CD14-positive monocyte (primary cell): ENCODE results near the gene COMMD1. TPM values are rescaled to one million over a fixed set of nuclear protein-coding genes. Genes with fewer than 3 reads are reported as not detected.

Experiments used
- DNase-seq, 3 donors: peaks; one replicate each; pipeline ENCODE4 v3.0.0-alpha.2; 2011 to 2022
- H2AFZ ChIP-seq: 2 replicates; pipeline ENCODE4 v1.6.0; 2012; ENCODE audit warnings: mild to moderate bottlenecking, low read depth, low read length, inconsistent platforms; ENCODE audit not compliant: insufficient read depth, poor library complexity, severe bottlenecking
- H3K27ac ChIP-seq, 2 donors: 1 replicate in 1 of 2; 2 replicates in 1 of 2; pipeline ENCODE4 v1.5.1; 2012 to 2013; ENCODE audit warnings: low read length in 2 of 2, control low read depth in 1 of 2, inconsistent platforms in 1 of 2, low read depth in 1 of 2, mild to moderate bottlenecking in 1 of 2
- H3K27me3 ChIP-seq, 2 donors: one replicate each; pipeline versions ENCODE4 v1.6.0 to v1.6.1; 2011 to 2013; ENCODE audit warnings: low read length in 2 of 2; ENCODE audit not compliant: control insufficient read depth in 2 of 2, insufficient read depth in 2 of 2
- H3K36me3 ChIP-seq, 2 donors: replicated peaks in 1 of 2; 1 replicate in 1 of 2; 2 replicates in 1 of 2; pipeline versions ENCODE4 v1.5.1 to v1.6.1; 2012 to 2013; ENCODE audit warnings: low read length in 2 of 2, control low read depth in 1 of 2, inconsistent platforms in 1 of 2, mild to moderate bottlenecking in 1 of 2; ENCODE audit not compliant: insufficient read depth in 2 of 2, control insufficient read depth in 1 of 2
- H3K4me1 ChIP-seq, 2 donors: 1 replicate in 1 of 2; 2 replicates in 1 of 2; pipeline versions ENCODE4 v1.5.1 to v1.6.1; 2012 to 2013; ENCODE audit warnings: low read length in 2 of 2, control low read depth in 1 of 2, inconsistent platforms in 1 of 2, mild to moderate bottlenecking in 1 of 2, moderate library complexity in 1 of 2; ENCODE audit not compliant: insufficient read depth in 2 of 2, control insufficient read depth in 1 of 2
- H3K4me2 ChIP-seq: replicated peaks from 2 replicates; pipeline ENCODE3; 2012; ENCODE audit warnings: low read length, moderate library complexity, mild to moderate bottlenecking; ENCODE audit not compliant: poor library complexity, severe bottlenecking; ENCODE audit errors: extremely low read depth
- H3K4me3 ChIP-seq, 3 experiments: fragments of 200-600 bp in 1 of 3; sonication (generic) in 1 of 3; replicated peaks in 1 of 3; 1 replicate in 2 of 3; 2 replicates in 1 of 3; pipeline ENCODE4 v1.5.1; 2011 to 2013; ENCODE audit warnings: low read length in 3 of 3, mild to moderate bottlenecking in 3 of 3, control low read depth in 2 of 3, low read depth in 2 of 3, inconsistent platforms in 1 of 3, moderate library complexity in 1 of 3
- H3K79me2 ChIP-seq: 2 replicates; pipeline ENCODE4 v1.6.0; 2012; ENCODE audit warnings: mild to moderate bottlenecking, control low read depth, inconsistent platforms, low read length, moderate library complexity; ENCODE audit not compliant: insufficient read depth
- H3K9ac ChIP-seq: 2 replicates; pipeline ENCODE4 v1.6.0; 2017; ENCODE audit warnings: low read length, mild to moderate bottlenecking; ENCODE audit not compliant: insufficient read depth, poor library complexity, severe bottlenecking
- H3K9me3 ChIP-seq, 2 donors: replicated peaks in 1 of 2; 1 replicate in 1 of 2; 2 replicates in 1 of 2; pipeline versions ENCODE4 v1.5.1 to v1.6.1; 2012 to 2013; ENCODE audit warnings: low read length in 2 of 2, control low read depth in 1 of 2; ENCODE audit not compliant: control insufficient read depth in 1 of 2, insufficient read depth in 1 of 2
- H4K20me1 ChIP-seq: 2 replicates; pipeline ENCODE4 v1.6.0; 2012; ENCODE audit warnings: mild to moderate bottlenecking, low read length, control low read depth, moderate library complexity; ENCODE audit not compliant: insufficient read depth
- H3K27ac Mint-ChIP-seq, 7 donors: one replicate each; pipeline ENCODE4 v1.8.0; 2020; ENCODE audit warnings: mild to moderate bottlenecking in 7 of 7, mixed read lengths in 7 of 7, moderate library complexity in 6 of 7, inconsistent platforms in 2 of 7
- H3K27me3 Mint-ChIP-seq, 3 donors: one replicate each; pipeline ENCODE4 v1.8.0; 2021 to 2022; ENCODE audit warnings: low read depth in 3 of 3, mild to moderate bottlenecking in 3 of 3, mixed read lengths in 3 of 3, moderate library complexity in 3 of 3, inconsistent platforms in 1 of 3
- H3K36me3 Mint-ChIP-seq, 2 donors: one replicate each; pipeline ENCODE4 v1.8.0; 2020; ENCODE audit warnings: mixed read lengths in 2 of 2, inconsistent platforms in 1 of 2, mild to moderate bottlenecking in 1 of 2
- H3K4me1 Mint-ChIP-seq: one replicate; pipeline ENCODE4 v1.8.0; 2020; ENCODE audit warnings: mild to moderate bottlenecking, mixed read lengths
- H3K4me3 Mint-ChIP-seq, 2 donors: one replicate each; pipeline ENCODE4 v1.8.0; 2020; ENCODE audit warnings: mild to moderate bottlenecking in 2 of 2, mixed read lengths in 2 of 2, moderate library complexity in 1 of 2
- H3K9me3 Mint-ChIP-seq, 7 donors: one replicate each; pipeline ENCODE4 v1.8.0; 2020 to 2022; ENCODE audit warnings: mixed read lengths in 7 of 7, mild to moderate bottlenecking in 6 of 7, moderate library complexity in 6 of 7, inconsistent platforms in 2 of 7
- WGBS: methylation state at CpG from one replicate; pipeline ENCODE4 v1.1.5; 2013; ENCODE audit warnings: missing lambda C conversion rate; ENCODE audit not compliant: insufficient coverage; 5-methylcytosine and 5-hydroxymethylcytosine counted together
- intact Hi-C, 2 donors: fragments of 100-400 bp; cut with micrococcal nuclease; formaldehyde crosslinking; loops; one replicate each; pipeline versions ENCODE4 v1.15.0 to v1.15.1; 2023
- polyA plus RNA-seq, 3 donors: library from polyadenylated mRNA; depleted of rRNA in 1 of 3; unstranded in 2 of 3; stranded (reverse) in 1 of 3; fragments of 300-500 nt in 2 of 3; fragments of >200 nt in 1 of 3; fragmentation: Illumina TruSeq in 2 of 3; gene quantifications; 1 replicate in 2 of 3; 2 replicates in 1 of 3; pipeline ENCODE4 v1.2.3, GENCODE V29; 2012 to 2021
- TF ChIP-seq, protein P1 (sequence below): fragments of 200-600 bp; IDR thresholded peaks from one replicate; pipeline ENCODE4 v1.8.0; 2022; ENCODE audit warnings: antibody characterized with exemption, mild to moderate bottlenecking

Gene COMMD1
- polyA plus RNA-seq, 3 donors, result 25.2 to 82.1 (median 70.7) TPM

DNA sequence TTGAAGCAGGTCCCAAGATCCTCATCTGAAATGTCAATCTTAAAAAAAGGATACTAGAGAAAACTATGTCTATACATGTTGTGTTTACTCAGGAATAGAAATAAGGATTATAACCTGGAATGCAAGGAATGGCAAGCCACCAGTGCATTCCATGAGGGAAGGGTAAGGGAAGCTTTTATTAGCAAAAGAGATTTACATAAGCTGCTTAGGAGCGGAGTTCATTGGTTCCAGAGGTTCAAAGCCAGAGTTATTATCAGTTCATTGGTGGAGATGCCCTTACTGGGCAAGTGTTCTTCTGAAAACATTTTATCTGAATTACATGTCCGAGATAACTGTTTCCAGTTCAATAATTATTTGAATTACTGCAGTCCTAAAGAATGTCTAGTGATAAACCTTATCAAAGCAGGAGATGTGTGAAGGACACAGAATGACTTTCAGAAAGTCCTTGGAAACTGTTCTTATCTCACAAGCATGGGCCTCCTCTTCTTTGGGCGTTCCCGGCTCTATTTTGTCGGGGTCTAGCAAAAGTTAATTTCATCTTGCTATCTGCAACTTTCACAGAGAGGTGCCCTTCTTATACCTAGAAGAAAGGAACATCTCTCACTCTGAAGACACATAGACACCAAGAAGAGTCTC is 23.5 kb downstream of the COMMD1 start:
- Mint-ChIP-seq H3K27me3 (peaks cover 0 to 3% (median 1%) of the 10 kb centered on the region in 3 donors), H3K4me1 (peaks cover 4% of the 10 kb centered on the region), H3K4me3 (no peak overlapping the region), H3K36me3 (peaks cover 11 to 24% of the 10 kb centered on the region in 2 donors), H3K27ac (no peak overlapping the region), H3K9me3 (peaks cover 0 to 11% (median 2%) of the 10 kb centered on the region in 7 donors)
- Histone ChIP-seq H3K9ac (no peak overlapping the region), H4K20me1 (no peaks in the 10 kb centered on the region), H2AFZ (no peak overlapping the region), H3K4me1 (no peaks in the 10 kb centered on the region), H3K4me2 (no peak overlapping the region), H3K27me3 (no peaks in the 10 kb centered on the region), H3K9me3 (no peaks in the 10 kb centered on the region), H3K4me3 (no peak overlapping the region), H3K79me2 (no peaks in the 10 kb centered on the region), H3K36me3 (peaks cover 0 to 4% of the 10 kb centered on the region in 2 donors), H3K27ac (no peak overlapping the region)
- TF ChIP-seq, protein P1, sequence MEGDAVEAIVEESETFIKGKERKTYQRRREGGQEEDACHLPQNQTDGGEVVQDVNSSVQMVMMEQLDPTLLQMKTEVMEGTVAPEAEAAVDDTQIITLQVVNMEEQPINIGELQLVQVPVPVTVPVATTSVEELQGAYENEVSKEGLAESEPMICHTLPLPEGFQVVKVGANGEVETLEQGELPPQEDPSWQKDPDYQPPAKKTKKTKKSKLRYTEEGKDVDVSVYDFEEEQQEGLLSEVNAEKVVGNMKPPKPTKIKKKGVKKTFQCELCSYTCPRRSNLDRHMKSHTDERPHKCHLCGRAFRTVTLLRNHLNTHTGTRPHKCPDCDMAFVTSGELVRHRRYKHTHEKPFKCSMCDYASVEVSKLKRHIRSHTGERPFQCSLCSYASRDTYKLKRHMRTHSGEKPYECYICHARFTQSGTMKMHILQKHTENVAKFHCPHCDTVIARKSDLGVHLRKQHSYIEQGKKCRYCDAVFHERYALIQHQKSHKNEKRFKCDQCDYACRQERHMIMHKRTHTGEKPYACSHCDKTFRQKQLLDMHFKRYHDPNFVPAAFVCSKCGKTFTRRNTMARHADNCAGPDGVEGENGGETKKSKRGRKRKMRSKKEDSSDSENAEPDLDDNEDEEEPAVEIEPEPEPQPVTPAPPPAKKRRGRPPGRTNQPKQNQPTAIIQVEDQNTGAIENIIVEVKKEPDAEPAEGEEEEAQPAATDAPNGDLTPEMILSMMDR, result no peak
- no peak for DNase-seq
- intact Hi-C loops, result no loop called here
- WGBS, result 97% methylated on average over 4 of the region's 5 CpGs

DNA sequence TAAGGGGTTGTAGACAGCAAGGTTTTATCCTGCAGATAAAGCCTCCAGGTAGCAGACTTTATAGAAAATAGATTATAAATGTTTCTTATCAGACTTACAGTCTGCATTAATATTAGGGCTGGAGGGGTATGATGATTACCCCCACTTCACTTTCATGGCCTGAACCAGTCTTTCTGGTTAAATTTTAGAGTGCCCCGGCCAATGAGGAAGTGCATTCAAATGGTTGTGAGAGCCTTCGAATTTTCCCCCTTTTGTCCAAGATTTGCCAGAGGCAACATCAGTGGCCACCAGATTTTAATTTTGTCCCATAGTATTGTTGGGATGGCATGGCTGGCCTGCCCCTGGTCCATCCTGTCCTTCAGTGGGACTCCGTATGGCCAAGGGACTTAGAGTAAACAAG is 31.6 kb downstream of the COMMD1 start:
- no peak overlapping the region for H3K4me2 ChIP-seq
- H3K27ac Mint-ChIP-seq, result no peak overlapping the region
- no peaks in the 10 kb centered on the region for H3K36me3 ChIP-seq
- intact Hi-C loops, result no loop called here
- H2AFZ ChIP-seq, result no peak overlapping the region
- H4K20me1 ChIP-seq, result no peaks in the 10 kb centered on the region
- no peaks in the 10 kb centered on the region for H3K79me2 ChIP-seq
- WGBS, result no CpG with 5 or more reads among the region's 3 CpGs
- no peaks in the 10 kb centered on the region for H3K27me3 ChIP-seq
- H3K9me3 ChIP-seq, result no peaks in the 10 kb centered on the region
- no peak overlapping the region for H3K4me3 Mint-ChIP-seq
- H3K27ac ChIP-seq, result no peak overlapping the region
- TF ChIP-seq, protein P1, result no peak
- H3K9me3 Mint-ChIP-seq, result peaks cover 0 to 13% (median 0%) of the 10 kb centered on the region in 7 donors
- H3K9ac ChIP-seq, result no peak overlapping the region
- no peak for DNase-seq
- no peaks in the 10 kb centered on the region for H3K4me1 Mint-ChIP-seq
- H3K4me3 ChIP-seq, result no peak overlapping the region
- H3K36me3 Mint-ChIP-seq, result peaks cover 3 to 25% of the 10 kb centered on the region in 2 donors
- no peaks in the 10 kb centered on the region for H3K4me1 ChIP-seq
- H3K27me3 Mint-ChIP-seq, result peaks cover 0 to 2% (median 0%) of the 10 kb centered on the region in 3 donors
